GM10266 (cell line): ENCODE measurements around the gene SLC25A47.

Source experiments
- DNase-seq: peaks from one replicate; pipeline ENCODE4 v3.0.0; 2012; ENCODE audit errors: extremely low spot score
- CTCF ChIP-seq: IDR thresholded peaks from 2 replicates; pipeline ENCODE4 v1.5.1; 2012; ENCODE audit warnings: mild to moderate bottlenecking, low read depth; ENCODE audit not compliant: control insufficient read depth, insufficient read depth; ENCODE audit errors: missing control alignments

SLC25A47 gene

GRCh38 chr14:100361626-100362025 is 38.5 kb downstream of the SLC25A47 start:
- no peak for TF ChIP-seq CTCF

GRCh38 chr14:100362311-100362927 is 39.3 kb downstream of the SLC25A47 start:
- no peak for TF ChIP-seq CTCF
- no peak for DNase-seq

More at GRCh38 chr14:100361626-100362025, 38.5 kb downstream of the SLC25A47 start:
- no peak for DNase-seq

GRCh38 chr14:100363053-100363452 is 39.9 kb downstream of the SLC25A47 start:
- TF ChIP-seq CTCF, result no peak
- no peak for DNase-seq

GRCh38 chr14:100364403-100364802 is 41.3 kb downstream of the SLC25A47 start:
- TF ChIP-seq CTCF, result no peak
- no peak for DNase-seq

GRCh38 chr14:100365741-100366140 is 42.6 kb downstream of the SLC25A47 start:
- no peak for TF ChIP-seq CTCF
- DNase-seq, result no peak

GRCh38 chr14:100369019-100369418 is 45.9 kb downstream of the SLC25A47 start:
- TF ChIP-seq CTCF, result no peak
- no peak for DNase-seq

- no peak for DNase-seq
- TF ChIP-seq CTCF, result no peak
Observed at GRCh38 chr14:100370003-100370402, 46.9 kb downstream of the SLC25A47 start.
